ENCODE data around the gene UBE2J2. TPM values are rescaled to one million over a fixed set of nuclear protein-coding genes. Genes with fewer than 3 reads are reported as not detected.

The UBE2J2 gene
- total and polyA plus RNA-seq, 11 donors: 23.3 to 53.6 (median 34.7) TPM

- 35 to 57% (median 51%) methylated on average over 8 to 11 of the region's 11 CpGs for WGBS, 4 donors
- TF ChIP-seq CTCF (IDR thresholded peaks at IDR 0.05): no peak
- no peak for TF ChIP-seq POLR2A (IDR thresholded peaks at IDR 0.05)
- Histone ChIP-seq H3K27ac (peak overlapping the region in 5 of 12 donors; percentile 53 to 86 (median 81)), H3K9me3 (no peaks in the 10 kb centered on the region), H3K4me3 (no peak overlapping the region), H3K36me3 (peaks cover 0 to 44% (median 31%) of the 10 kb centered on the region in 9 donors), H3K4me1 (peaks cover 0 to 46% (median 21%) of the 10 kb centered on the region in 12 donors), H3K27me3 (peaks cover 0 to 2% (median 0%) of the 10 kb centered on the region in 9 donors)
- intact Hi-C loops (cut with DNase I): no loop called here
- ATAC-seq: peak in 1 of 4 donors; percentile 5
- peak in 1 of 5 donors; percentile 43 for DNase-seq
Measured at GRCh38 chr1:1215080-1215676, 58.5 kb downstream of the UBE2J2 start.

- TF ChIP-seq CTCF (IDR thresholded peaks at IDR 0.05): no peak
- TF ChIP-seq POLR2A (IDR thresholded peaks at IDR 0.05): no peak
- Histone ChIP-seq H3K27ac (peak within 1 kb of the TSS in 11 of 12 donors; percentile 23 to 86 (median 81)), H3K27me3 (peaks cover 0 to 2% (median 0%) of the 10 kb centered on the region in 9 donors), H3K9me3 (no peaks in the 10 kb centered on the region), H3K4me1 (peaks cover 0 to 49% (median 23%) of the 10 kb centered on the region in 12 donors), H3K36me3 (peaks cover 0 to 31% (median 22%) of the 10 kb centered on the region in 9 donors), H3K4me3 (peak within 1 kb of the TSS in 10 of 12 donors; percentile 21 to 64 (median 54))
- DNase-seq: peak in 2 of 5 donors; percentile 31 to 69
- WGBS, 4 donors: 45 to 53% (median 50%) methylated on average over 35 to 56 of the region's 56 CpGs
- peak in 3 of 4 donors; percentile 2 to 36 (median 27) for ATAC-seq
- intact Hi-C loops (cut with DNase I): loop anchor here in 1 of 10 donors (2.0 kb wide), 1 partner anchor 55 kb away; no protein-coding TSS in a partner anchor
Measured at GRCh38 chr1:1213345-1214265, 60.0 kb downstream of the UBE2J2 start, which contains the start of gene TNFRSF4. Gene TNFRSF4 (minus strand): TSS chr1:1214153. CDS start chr1:1214127, 26 bp downstream.

DNA sequence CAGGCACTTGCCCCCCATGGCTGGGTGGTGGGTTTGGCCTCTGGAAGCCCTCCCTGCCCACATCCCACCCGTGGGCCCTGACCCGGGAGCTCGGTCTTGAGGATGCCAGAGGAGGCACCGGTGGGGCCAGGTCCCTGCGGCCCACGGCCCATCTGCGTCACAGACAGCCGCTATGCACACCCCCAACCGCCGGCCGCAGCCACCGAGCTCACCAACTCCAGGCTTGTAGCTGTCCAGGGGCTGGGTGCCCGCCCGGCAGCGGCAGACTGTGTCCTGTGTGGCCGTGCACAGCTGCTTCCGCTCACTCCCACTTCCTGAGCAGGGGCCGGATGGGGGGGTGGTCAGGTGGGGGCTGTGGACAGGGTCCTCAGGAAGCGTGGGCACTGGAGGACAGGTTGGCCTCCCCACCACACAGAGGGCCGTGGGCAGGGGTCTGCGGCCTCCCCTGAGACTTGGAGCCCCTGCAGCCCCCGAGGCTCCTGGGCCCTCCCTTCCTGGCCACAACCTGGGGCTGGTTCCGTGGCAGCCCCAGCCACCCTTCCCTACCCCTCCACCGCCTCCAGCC lies 60.8 kb downstream of the UBE2J2 start:
- Histone ChIP-seq H3K27me3 (peaks cover 0 to 4% (median 0%) of the 10 kb centered on the region in 9 donors), H3K27ac (peak overlapping the region in 11 of 12 donors; percentile 23 to 86 (median 81)), H3K9me3 (no peaks in the 10 kb centered on the region), H3K4me3 (peak overlapping the region; percentile 3 to 64 (median 52)), H3K4me1 (peaks cover 0 to 56% (median 27%) of the 10 kb centered on the region in 12 donors), H3K36me3 (peaks cover 0 to 24% (median 15%) of the 10 kb centered on the region in 9 donors)
- DNase-seq (peak; percentile 64 to 86 (median 74)), ATAC-seq (peak; percentile 21 to 78 (median 44))
- no peak for TF ChIP-seq CTCF (IDR thresholded peaks at IDR 0.05)
- no peak for TF ChIP-seq POLR2A (IDR thresholded peaks at IDR 0.05)
- WGBS, 4 donors: 44 to 64% (median 45%) methylated on average over 16 to 24 of the region's 24 CpGs
- intact Hi-C loops (cut with DNase I): loop anchor here in 1 of 10 donors (2.0 kb wide), 1 partner anchor 54 kb away; no protein-coding TSS in a partner anchor
